Loucy (cell line): ENCODE data around the gene OR56A3.

ENCODE experiments used
- CTCF ChIP-seq: fragments of 200-600 bp; sonication (generic); conservative IDR thresholded peaks from 2 replicates; pipeline ENCODE4 v1.5.1; 2014; ENCODE audit warnings: mild to moderate bottlenecking, antibody characterized with exemption, low read length
- EZH2phosphoT487 ChIP-seq: fragments of 200-600 bp; IDR thresholded peaks from 2 replicates; pipeline ENCODE4 v1.6.1; 2018; ENCODE audit warnings: antibody characterized with exemption, mild to moderate bottlenecking, moderate library complexity, borderline replicate concordance

GRCh38 chr11:5931061-5931460, 11.0 kb upstream of the OR56A3 start:
- TF ChIP-seq CTCF, result no peak
- TF ChIP-seq EZH2phosphoT487, result no peak
